ENCODE results near the gene RFLNA.

DNA sequence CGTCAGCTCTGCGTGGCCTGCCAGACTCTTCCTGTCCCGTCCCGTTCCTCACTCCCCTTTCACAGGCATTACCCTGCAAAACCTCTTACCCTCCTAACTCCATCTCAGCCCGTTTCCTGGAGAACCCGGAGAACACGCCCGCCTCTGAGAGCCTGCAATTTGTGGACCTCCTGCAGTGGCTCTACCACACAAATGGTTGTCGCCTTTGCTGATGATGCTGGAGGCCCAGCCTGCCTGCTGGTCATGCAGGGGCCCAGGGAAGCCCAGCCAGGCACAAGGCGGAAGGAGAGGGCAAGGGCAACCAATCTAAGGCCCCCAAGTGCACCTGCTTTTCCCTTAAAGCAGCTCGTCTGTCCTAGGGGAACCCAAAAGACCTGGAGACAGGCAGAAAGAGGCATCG, 22.5 kb downstream of the RFLNA start:
- TF ChIP-seq ZNF274 (CRISPR knock-in tag; IDR thresholded peaks at IDR 0.05) (no peak), GABPB1 (CRISPR knock-in tag; IDR thresholded peaks at IDR 0.05) (no peak), NFIC (IDR thresholded peaks at IDR 0.05; ENCODE audit: low read length) (no peak), KAT7 (CRISPR knock-in tag; IDR thresholded peaks at IDR 0.05; ENCODE audit: borderline replicate concordance) (no peak), NR3C1 (CRISPR knock-in tag; IDR thresholded peaks at IDR 0.05) (no peak), ZFX (CRISPR knock-in tag; IDR thresholded peaks at IDR 0.05; ENCODE audit: low read depth) (no peak), ZFP36 (IDR thresholded peaks at IDR 0.05; ENCODE audit: borderline replicate concordance, low read depth, low read length, partially characterized antibody) (no peak), POLR2A (IDR thresholded peaks at IDR 0.05; ENCODE audit: insufficient read depth in 1 of 2, low read depth in 2 of 2, low read length in 2 of 2) (no peak), FOXM1 (CRISPR knock-in tag; IDR thresholded peaks at IDR 0.05) (no peak), ARNT (IDR thresholded peaks at IDR 0.05) (no peak), GTF2F1 (IDR thresholded peaks at IDR 0.05; ENCODE audit: low read length) (no peak), CEBPB (IDR thresholded peaks at IDR 0.05; ENCODE audit: borderline replicate concordance, low read depth, low read length) (no peak)
- TF ChIP-seq, protein P1, sequence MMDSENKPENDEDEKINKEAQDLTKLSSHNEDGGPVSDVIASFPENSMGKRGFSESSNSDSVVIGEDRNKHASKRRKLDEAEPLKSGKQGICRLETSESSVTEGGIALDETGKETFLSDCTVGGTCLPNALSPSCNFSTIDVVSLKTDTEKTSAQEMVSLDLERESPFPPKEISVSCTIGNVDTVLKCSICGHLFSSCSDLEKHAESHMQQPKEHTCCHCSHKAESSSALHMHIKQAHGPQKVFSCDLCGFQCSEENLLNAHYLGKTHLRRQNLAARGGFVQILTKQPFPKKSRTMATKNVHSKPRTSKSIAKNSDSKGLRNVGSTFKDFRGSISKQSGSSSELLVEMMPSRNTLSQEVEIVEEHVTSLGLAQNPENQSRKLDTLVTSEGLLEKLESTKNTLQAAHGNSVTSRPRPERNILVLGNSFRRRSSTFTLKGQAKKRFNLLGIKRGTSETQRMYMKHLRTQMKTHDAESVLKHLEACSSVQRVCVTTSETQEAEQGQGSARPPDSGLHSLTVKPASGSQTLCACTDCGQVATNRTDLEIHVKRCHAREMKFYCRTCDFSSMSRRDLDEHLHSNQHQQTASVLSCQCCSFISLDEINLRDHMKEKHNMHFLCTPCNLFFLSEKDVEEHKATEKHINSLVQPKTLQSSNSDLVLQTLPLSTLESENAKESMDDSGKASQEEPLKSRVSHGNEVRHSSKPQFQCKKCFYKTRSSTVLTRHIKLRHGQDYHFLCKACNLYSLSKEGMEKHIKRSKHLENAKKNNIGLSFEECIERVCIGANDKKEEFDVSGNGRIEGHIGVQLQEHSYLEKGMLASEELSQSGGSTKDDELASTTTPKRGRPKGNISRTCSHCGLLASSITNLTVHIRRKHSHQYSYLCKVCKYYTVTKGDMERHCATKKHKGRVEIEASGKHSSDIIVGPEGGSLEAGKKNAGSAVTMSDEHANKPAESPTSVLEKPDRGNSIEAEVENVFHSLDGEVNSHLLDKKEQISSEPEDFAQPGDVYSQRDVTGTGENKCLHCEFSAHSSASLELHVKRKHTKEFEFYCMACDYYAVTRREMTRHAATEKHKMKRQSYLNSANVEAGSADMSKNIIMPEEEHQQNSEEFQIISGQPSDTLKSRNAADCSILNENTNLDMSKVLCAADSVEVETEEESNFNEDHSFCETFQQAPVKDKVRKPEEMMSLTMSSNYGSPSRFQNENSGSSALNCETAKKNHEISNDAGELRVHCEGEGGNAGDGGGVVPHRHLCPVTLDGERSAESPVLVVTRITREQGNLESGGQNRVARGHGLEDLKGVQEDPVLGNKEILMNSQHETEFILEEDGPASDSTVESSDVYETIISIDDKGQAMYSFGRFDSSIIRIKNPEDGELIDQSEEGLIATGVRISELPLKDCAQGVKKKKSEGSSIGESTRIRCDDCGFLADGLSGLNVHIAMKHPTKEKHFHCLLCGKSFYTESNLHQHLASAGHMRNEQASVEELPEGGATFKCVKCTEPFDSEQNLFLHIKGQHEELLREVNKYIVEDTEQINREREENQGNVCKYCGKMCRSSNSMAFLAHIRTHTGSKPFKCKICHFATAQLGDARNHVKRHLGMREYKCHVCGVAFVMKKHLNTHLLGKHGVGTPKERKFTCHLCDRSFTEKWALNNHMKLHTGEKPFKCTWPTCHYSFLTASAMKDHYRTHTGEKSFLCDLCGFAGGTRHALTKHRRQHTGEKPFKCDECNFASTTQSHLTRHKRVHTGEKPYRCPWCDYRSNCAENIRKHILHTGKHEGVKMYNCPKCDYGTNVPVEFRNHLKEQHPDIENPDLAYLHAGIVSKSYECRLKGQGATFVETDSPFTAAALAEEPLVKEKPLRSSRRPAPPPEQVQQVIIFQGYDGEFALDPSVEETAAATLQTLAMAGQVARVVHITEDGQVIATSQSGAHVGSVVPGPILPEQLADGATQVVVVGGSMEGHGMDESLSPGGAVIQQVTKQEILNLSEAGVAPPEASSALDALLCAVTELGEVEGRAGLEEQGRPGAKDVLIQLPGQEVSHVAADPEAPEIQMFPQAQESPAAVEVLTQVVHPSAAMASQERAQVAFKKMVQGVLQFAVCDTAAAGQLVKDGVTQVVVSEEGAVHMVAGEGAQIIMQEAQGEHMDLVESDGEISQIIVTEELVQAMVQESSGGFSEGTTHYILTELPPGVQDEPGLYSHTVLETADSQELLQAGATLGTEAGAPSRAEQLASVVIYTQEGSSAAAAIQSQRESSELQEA (CRISPR knock-in tag; IDR thresholded peaks at IDR 0.05; ENCODE audit: not compliant biosample characterization) = no peak
